ENCODE data around the gene PDE3B.
"Not testable (repeated sequence)": the region's sequence is repeated elsewhere in the genome, so short reads cannot be mapped to it uniquely, and the experiment has no call there.

The PDE3B gene

DNA sequence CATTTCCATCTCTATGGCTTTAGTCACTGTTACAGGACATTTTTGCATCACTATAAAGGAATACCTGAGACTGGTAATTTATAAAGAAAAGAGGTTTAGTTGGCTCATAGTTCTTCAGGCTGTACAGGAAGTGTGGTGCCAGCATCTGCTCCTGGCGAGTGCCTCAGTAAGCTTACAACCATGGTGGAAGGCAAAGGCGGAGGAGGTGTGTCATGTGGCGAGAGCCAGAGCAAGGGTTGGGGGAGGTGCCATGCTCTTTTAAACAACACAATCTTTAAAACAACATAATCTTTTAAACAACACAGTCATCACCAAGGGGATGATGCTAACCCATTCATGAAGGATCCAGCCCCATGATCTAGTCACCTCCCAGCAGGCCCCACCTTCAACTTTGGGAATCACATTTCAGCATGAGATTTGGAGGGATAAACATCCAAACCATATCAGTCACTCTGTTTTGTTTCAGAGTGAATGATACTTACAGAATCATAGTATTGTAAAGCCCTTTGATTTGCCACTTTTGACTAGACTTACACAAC lies 103.3 kb downstream of the PDE3B start:
- no peak for DNase-seq (ENCODE audit: low read depth, low spot score)
- Histone ChIP-seq H3K36me3 (ENCODE audit: insufficient read depth, insufficient read length, low read length) (no peaks in the 10 kb centered on the region), H3K9me3 (ENCODE audit: insufficient read depth, low read length) (no peaks in the 10 kb centered on the region), H3K27me3 (ENCODE audit: insufficient read depth, insufficient read length) (no peaks in the 10 kb centered on the region), H3K4me3 (ENCODE audit: insufficient read length, low read depth) (no peak overlapping the region), H3K9ac (ENCODE audit: insufficient read length, low read depth) (no peak overlapping the region), H3K4me1 (ENCODE audit: insufficient read depth, insufficient read length) (no peaks in the 10 kb centered on the region)
- TF ChIP-seq SUZ12 (IDR thresholded peaks at IDR 0.05; ENCODE audit: extremely low read depth, insufficient read depth, insufficient read length) (no peak), YY1 (IDR thresholded peaks at IDR 0.05; ENCODE audit: insufficient read depth, insufficient read length) (no peak), ZNF274 (IDR thresholded peaks at IDR 0.05; ENCODE audit: low read depth, low read length) (no peak)

DNA sequence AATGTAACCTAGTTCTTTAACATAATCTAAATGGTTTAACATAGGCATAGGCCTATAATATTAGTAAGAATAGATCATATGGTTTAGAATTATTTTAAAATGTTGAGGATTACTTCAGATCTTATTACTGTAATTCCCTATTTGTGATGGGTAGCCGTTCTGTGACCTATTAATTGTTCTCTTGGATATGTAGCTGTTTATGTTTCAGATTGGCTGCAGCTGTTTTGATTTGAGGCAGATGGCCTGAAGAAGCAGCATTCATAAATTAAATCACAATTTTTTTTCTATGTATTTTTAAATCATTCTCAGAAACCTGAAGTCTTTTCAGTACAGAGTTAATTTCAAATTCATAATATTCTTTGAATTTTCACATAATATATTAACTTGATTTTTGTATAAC lies 104.5 kb downstream of the PDE3B start:
- TF ChIP-seq YY1 (IDR thresholded peaks at IDR 0.05; ENCODE audit: insufficient read depth, insufficient read length) (no peak), ZNF274 (IDR thresholded peaks at IDR 0.05; ENCODE audit: low read depth, low read length) (no peak), SUZ12 (IDR thresholded peaks at IDR 0.05; ENCODE audit: extremely low read depth, insufficient read depth, insufficient read length) (no peak)
- no peak for DNase-seq (ENCODE audit: low read depth, low spot score)
- no peak overlapping the region for H3K4me3 ChIP-seq (ENCODE audit: insufficient read length, low read depth)

DNA sequence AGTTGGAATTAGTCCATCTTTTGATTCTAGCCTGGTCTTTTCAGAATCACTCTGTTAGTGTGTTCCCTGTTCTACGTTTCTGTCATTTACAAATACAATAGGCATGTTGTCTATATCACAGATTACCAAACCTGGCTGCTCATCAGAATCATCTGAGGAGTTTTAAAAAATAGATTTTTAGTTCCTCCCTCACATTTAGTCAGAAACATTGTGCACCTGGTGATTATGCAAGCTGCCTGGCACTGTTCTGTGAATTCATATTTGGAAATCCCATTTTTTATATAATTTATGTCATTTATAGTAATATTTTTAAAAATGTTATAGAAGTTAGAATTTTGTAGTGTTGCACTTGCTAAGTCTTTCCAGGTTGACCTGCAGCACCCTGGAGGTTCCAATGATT lies 107.3 kb downstream of the PDE3B start:
- no peaks in the 10 kb centered on the region for H3K9me3 ChIP-seq (ENCODE audit: insufficient read depth, low read length)
- DNase-seq (ENCODE audit: low read depth, low spot score) = no peak
- TF ChIP-seq ZNF274 (IDR thresholded peaks at IDR 0.05; ENCODE audit: low read depth, low read length) = no peak
- no peak for TF ChIP-seq SUZ12 (IDR thresholded peaks at IDR 0.05; ENCODE audit: extremely low read depth, insufficient read depth, insufficient read length)
- no peak for TF ChIP-seq YY1 (IDR thresholded peaks at IDR 0.05; ENCODE audit: insufficient read depth, insufficient read length)
- H3K4me3 ChIP-seq (ENCODE audit: insufficient read length, low read depth) = no peak overlapping the region
- no peaks in the 10 kb centered on the region for H3K4me1 ChIP-seq (ENCODE audit: insufficient read depth, insufficient read length)
- H3K9ac ChIP-seq (ENCODE audit: insufficient read length, low read depth) = no peak overlapping the region
- H3K36me3 ChIP-seq (ENCODE audit: insufficient read depth, insufficient read length, low read length) = no peaks in the 10 kb centered on the region
- no peaks in the 10 kb centered on the region for H3K27me3 ChIP-seq (ENCODE audit: insufficient read depth, insufficient read length)

More for the DNA sequence above, 104.5 kb downstream of the PDE3B start:
- H3K9ac ChIP-seq (ENCODE audit: insufficient read length, low read depth) = no peak overlapping the region
- H3K36me3 ChIP-seq (ENCODE audit: insufficient read depth, insufficient read length, low read length) = no peaks in the 10 kb centered on the region
- H3K27me3 ChIP-seq (ENCODE audit: insufficient read depth, insufficient read length) = no peaks in the 10 kb centered on the region
- H3K4me1 ChIP-seq (ENCODE audit: insufficient read depth, insufficient read length) = no peaks in the 10 kb centered on the region
- no peaks in the 10 kb centered on the region for H3K9me3 ChIP-seq (ENCODE audit: insufficient read depth, low read length)

DNA sequence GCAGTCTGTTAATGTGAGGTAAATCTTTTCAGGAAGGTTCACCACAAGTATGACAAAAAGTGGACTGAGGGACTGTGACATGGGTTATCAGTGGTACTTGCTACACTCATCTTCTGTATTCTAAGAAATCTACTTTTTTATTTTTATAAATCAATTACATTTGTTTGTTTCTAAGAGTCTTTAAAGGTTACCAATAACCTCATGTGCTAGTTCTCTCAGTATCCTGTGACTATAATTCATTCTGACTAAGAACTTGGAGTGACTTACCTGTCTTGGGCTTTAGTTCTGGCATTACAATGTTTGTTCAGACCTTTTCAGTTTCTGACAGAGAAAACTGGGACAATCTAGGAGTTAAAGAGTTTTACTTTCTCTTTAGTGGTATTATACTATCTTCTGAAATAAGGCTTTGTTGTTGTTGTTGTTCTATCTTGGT lies 108.4 kb downstream of the PDE3B start:
- no peak overlapping the region for H3K4me3 ChIP-seq (ENCODE audit: insufficient read length, low read depth)
- TF ChIP-seq YY1 (IDR thresholded peaks at IDR 0.05; ENCODE audit: insufficient read depth, insufficient read length) = no peak
- no peak for TF ChIP-seq ZNF274 (IDR thresholded peaks at IDR 0.05; ENCODE audit: low read depth, low read length)
- no peak for TF ChIP-seq SUZ12 (IDR thresholded peaks at IDR 0.05; ENCODE audit: extremely low read depth, insufficient read depth, insufficient read length)
- DNase-seq (ENCODE audit: low read depth, low spot score) = no peak
- H3K9ac ChIP-seq (ENCODE audit: insufficient read length, low read depth) = no peak overlapping the region
- no peaks in the 10 kb centered on the region for H3K9me3 ChIP-seq (ENCODE audit: insufficient read depth, low read length)
- H3K36me3 ChIP-seq (ENCODE audit: insufficient read depth, insufficient read length, low read length) = no peaks in the 10 kb centered on the region
- no peaks in the 10 kb centered on the region for H3K4me1 ChIP-seq (ENCODE audit: insufficient read depth, insufficient read length)
- H3K27me3 ChIP-seq (ENCODE audit: insufficient read depth, insufficient read length) = no peaks in the 10 kb centered on the region

DNA sequence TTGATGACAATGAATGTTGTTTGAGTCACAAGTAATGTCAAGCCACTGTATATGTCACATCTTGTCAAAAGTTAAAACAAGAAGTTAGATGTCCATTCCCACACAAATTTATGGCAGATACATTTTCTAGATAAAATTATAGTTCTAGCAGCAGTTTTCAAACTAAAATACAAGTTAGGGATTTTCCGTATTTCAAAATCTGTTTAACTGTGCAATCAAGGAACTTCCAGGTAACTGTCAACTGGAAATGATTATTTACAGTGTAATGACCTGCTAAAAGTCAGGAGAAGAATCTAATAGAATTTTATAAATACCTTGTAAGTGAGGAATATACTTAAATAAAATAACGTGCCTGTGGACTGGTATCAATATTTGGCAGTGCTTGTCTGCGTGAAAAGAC lies 111.5 kb downstream of the PDE3B start:
- Histone ChIP-seq H3K36me3 (ENCODE audit: insufficient read depth, insufficient read length, low read length) (no peaks in the 10 kb centered on the region), H3K4me3 (ENCODE audit: insufficient read length, low read depth) (no peak overlapping the region), H3K4me1 (ENCODE audit: insufficient read depth, insufficient read length) (no peaks in the 10 kb centered on the region), H3K27me3 (ENCODE audit: insufficient read depth, insufficient read length) (no peaks in the 10 kb centered on the region), H3K9ac (ENCODE audit: insufficient read length, low read depth) (no peak overlapping the region), H3K9me3 (ENCODE audit: insufficient read depth, low read length) (no peaks in the 10 kb centered on the region)
- DNase-seq (ENCODE audit: low read depth, low spot score) = no peak
- TF ChIP-seq YY1 (IDR thresholded peaks at IDR 0.05; ENCODE audit: insufficient read depth, insufficient read length) (no peak), ZNF274 (IDR thresholded peaks at IDR 0.05; ENCODE audit: low read depth, low read length) (no peak), SUZ12 (IDR thresholded peaks at IDR 0.05; ENCODE audit: extremely low read depth, insufficient read depth, insufficient read length) (no peak)

DNA sequence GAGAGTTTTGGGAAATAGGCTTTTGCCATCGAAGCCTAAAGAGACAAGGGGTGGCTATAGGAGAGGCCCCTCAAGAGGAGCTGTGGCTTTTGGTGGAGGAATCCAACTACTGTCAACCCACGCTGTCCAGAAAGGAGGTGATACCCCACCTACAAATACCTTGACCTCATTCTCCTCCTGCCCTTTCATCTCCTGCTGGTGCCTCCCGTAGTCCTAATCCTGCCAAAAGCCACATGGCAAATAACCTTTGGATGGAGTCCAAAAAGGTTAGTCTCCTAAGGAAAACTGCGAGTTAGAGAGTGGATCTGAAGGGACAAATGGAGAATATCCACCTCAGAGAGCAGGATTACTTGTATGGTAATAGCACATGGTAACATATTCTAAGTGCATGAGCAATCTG lies 112.7 kb downstream of the PDE3B start:
- DNase-seq (ENCODE audit: low read depth, low spot score) = no peak
- no peak for TF ChIP-seq SUZ12 (IDR thresholded peaks at IDR 0.05; ENCODE audit: extremely low read depth, insufficient read depth, insufficient read length)
- TF ChIP-seq YY1 (IDR thresholded peaks at IDR 0.05; ENCODE audit: insufficient read depth, insufficient read length) = no peak
- TF ChIP-seq ZNF274 (IDR thresholded peaks at IDR 0.05; ENCODE audit: low read depth, low read length) = no peak
- Histone ChIP-seq H3K9me3 (ENCODE audit: insufficient read depth, low read length) (no peaks in the 10 kb centered on the region), H3K9ac (ENCODE audit: insufficient read length, low read depth) (no peak overlapping the region), H3K36me3 (ENCODE audit: insufficient read depth, insufficient read length, low read length) (no peaks in the 10 kb centered on the region), H3K4me3 (ENCODE audit: insufficient read length, low read depth) (no peak overlapping the region), H3K4me1 (ENCODE audit: insufficient read depth, insufficient read length) (no peaks in the 10 kb centered on the region), H3K27me3 (ENCODE audit: insufficient read depth, insufficient read length) (no peaks in the 10 kb centered on the region)

DNA sequence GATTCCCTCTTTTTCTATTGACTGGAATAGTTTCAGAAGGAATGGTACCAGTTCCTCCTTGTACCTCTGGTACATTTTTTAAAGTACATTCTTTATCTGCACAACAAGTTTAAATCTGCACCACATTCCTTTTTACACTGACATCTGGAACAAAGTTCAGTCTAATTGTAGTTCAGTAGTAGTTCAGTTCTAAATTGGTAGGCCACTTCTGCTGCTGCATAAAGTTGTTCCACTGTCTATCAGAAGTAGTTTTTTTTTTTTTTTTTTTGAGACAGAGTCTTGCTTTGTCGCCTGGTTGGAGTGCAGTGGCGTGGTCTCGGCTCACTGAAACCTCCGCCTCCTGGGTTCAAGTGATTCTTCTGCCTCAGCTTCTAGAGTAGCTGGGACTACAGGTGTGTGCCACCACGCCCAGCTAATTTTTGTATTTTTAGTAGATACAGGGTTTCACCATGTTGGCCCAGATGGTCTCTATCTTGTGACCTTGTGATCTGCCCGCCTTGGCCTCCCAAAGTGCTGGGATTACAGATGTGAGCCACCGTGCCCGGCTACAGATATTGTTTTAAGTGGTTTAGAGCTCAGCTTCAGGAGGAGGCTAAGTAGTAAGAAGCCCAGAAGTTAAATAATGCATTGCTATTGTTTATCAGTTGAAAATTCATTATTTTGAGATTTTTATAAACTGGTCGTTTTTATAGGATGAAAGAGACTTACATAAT lies 115.9 kb downstream of the PDE3B start:
- H3K9me3 ChIP-seq (ENCODE audit: insufficient read depth, low read length); H3K9ac ChIP-seq (ENCODE audit: insufficient read length, low read depth); H3K27me3 ChIP-seq (ENCODE audit: insufficient read depth, insufficient read length); DNase-seq (ENCODE audit: low read depth, low spot score); H3K4me3 ChIP-seq (ENCODE audit: insufficient read length, low read depth); H3K4me1 ChIP-seq (ENCODE audit: insufficient read depth, insufficient read length); H3K36me3 ChIP-seq (ENCODE audit: insufficient read depth, insufficient read length, low read length): not testable (repeated sequence)
